ENCODE data around the gene SUSD4. TPM values are rescaled to one million over a fixed set of nuclear protein-coding genes. Genes with fewer than 3 reads are reported as not detected.

SUSD4 gene
- total RNA-seq, 4 donors from 2014 or later: 0.24 to 3.2 (median 0.90) TPM

- no peak for TF ChIP-seq CTCF (IDR thresholded peaks at IDR 0.05)
- DNase-seq (ENCODE audit: low spot score) (no peak), ATAC-seq (ENCODE audit: low FRiP score) (no peak)
These were observed 32.7 kb downstream of the SUSD4 start for GRCh38 chr1:223331301-223331700.

GRCh38 chr1:223330466-223330865, 33.5 kb downstream of the SUSD4 start:
- no peak for ATAC-seq (ENCODE audit: low FRiP score)
- no peak for TF ChIP-seq CTCF (IDR thresholded peaks at IDR 0.05)
- no peak for DNase-seq (ENCODE audit: low spot score)

DNA sequence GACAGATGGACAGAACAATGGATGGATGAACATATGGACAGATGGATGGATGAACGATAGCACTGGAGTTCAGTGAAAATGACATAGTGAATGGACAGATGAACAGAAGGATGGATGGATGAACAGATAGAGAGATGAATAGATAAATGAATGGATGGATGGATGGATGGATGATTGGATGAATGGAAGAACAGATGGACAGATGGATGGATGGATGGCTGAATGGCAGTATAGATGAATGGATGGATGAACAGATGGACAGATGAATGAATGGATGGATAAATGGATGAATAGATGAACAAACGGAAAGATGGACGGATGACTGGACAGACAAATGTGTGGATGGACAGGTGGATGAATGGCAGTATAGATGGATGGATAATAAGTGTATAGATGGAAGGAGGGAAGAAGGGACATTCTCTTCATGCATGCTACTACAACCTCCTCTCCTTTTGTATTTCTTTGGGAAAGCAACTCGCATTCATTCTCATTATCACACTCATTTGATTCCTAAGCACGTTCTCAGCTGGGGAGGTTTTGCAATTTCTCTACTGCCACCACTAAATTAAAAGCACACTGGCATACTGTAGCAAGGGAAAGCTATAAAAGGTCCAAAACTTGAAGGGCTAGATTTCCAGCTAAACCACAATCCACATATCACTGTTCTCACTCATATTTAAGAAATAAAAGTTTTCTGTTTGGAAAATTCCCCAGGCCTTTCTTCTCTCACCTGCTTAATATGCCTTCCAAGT, 34.1 kb downstream of the SUSD4 start:
- TF ChIP-seq CTCF (IDR thresholded peaks at IDR 0.05): no peak
- no peak for ATAC-seq (ENCODE audit: low FRiP score)
- no peak for DNase-seq (ENCODE audit: low spot score)

DNA sequence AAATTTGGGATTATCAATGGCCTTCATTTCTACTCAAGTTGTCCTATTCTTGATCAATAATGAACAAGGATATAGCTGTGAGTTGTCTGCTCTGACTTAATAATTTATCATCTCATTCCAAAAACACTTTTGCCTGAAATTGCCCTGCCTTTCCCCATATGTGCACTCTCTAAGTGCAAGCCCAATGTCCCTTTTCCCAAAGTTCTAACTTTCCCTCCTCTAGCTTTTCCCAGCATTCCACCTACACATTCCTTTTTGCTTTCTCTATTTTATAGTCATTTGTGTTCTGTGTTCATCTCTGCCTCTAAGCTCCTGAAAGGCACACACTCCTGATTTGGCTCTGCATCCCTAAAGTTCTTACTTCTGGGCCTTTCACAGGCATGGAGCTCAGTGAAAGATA, 34.7 kb downstream of the SUSD4 start:
- TF ChIP-seq CTCF (IDR thresholded peaks at IDR 0.05): no peak
- ATAC-seq (ENCODE audit: low FRiP score): no peak
- no peak for DNase-seq (ENCODE audit: low spot score)

DNA sequence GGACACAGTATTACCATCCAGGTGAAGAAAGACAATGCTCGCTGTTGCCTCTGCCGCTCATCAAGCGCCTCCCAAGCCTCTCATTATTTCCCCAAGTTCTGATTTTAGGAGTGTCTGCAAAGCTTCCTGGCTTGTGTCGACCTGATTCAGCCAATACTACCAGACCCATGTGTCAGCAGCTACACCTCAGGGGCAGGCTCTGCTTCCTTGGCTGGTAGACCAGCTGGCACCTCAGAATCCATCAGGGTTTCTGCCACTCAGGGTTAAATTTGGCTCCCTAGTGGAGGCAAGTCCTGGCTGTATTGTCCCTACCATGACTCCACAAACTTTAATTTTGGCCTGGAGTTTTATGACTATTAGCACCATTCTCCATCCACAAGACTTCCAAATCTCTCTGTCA, 35.4 kb downstream of the SUSD4 start:
- ATAC-seq (ENCODE audit: low FRiP score) (no peak), DNase-seq (ENCODE audit: low spot score) (no peak)
- TF ChIP-seq CTCF (IDR thresholded peaks at IDR 0.05): no peak

- no peak for TF ChIP-seq CTCF (IDR thresholded peaks at IDR 0.05)
- no peak for ATAC-seq (ENCODE audit: low FRiP score)
- DNase-seq (ENCODE audit: low spot score): no peak
These were observed 37.2 kb downstream of the SUSD4 start for GRCh38 chr1:223326776-223327175.

Measured in omental fat pad (tissue), 4 donors.